Amygdala (tissue), 56 donors: ENCODE data around the gene AK8.
"Not testable (repeated sequence)": the region's sequence is repeated elsewhere in the genome, so short reads cannot be mapped to it uniquely, and the experiment has no call there.

Source experiments
- DNase-seq, 56 donors: peaks; one replicate each; lab custom pipeline; 2025; lab: John Stamatoyannopoulos, UW

The AK8 gene

GRCh38 chr9:132780230-132781007 lies 97.7 kb downstream of the AK8 start:
- no peak for DNase-seq

- no peak for DNase-seq
Measured at GRCh38 chr9:132776891-132777290, 101.2 kb downstream of the AK8 start.

GRCh38 chr9:132776268-132776667 lies 101.8 kb downstream of the AK8 start:
- no peak for DNase-seq

GRCh38 chr9:132775720-132776119 lies 102.4 kb downstream of the AK8 start:
- no peak for DNase-seq

- no peak for DNase-seq
Measured at GRCh38 chr9:132774886-132775285, 103.2 kb downstream of the AK8 start.

GRCh38 chr9:132773764-132774339 lies 104.2 kb downstream of the AK8 start:
- DNase-seq = no peak

GRCh38 chr9:132773093-132773492 lies 105.0 kb downstream of the AK8 start:
- no peak for DNase-seq

- DNase-seq = not testable (repeated sequence)
Measured at GRCh38 chr9:132771752-132772151, 106.3 kb downstream of the AK8 start.

GRCh38 chr9:132770770-132771310 lies 107.2 kb downstream of the AK8 start:
- DNase-seq = no peak

- peak in 19 of 56 donors; percentile 5 to 50 (median 30) for DNase-seq
Measured at GRCh38 chr9:132769906-132770769, 107.9 kb downstream of the AK8 start.

GRCh38 chr9:132768932-132769905 lies 108.9 kb downstream of the AK8 start:
- peak in 11 of 56 donors; percentile 7 to 33 (median 15) for DNase-seq

- no peak for DNase-seq
Measured at GRCh38 chr9:132763574-132763973, 114.5 kb downstream of the AK8 start.

GRCh38 chr9:132762896-132763295 lies 115.2 kb downstream of the AK8 start:
- DNase-seq = no peak

- DNase-seq = no peak
Measured at GRCh38 chr9:132761602-132762001, 116.5 kb downstream of the AK8 start.

GRCh38 chr9:132760057-132760456 lies 118.0 kb downstream of the AK8 start:
- DNase-seq = no peak

- no peak for DNase-seq
Measured at GRCh38 chr9:132757016-132757415, 121.1 kb downstream of the AK8 start.

- DNase-seq = no peak
Measured at GRCh38 chr9:132756214-132756845, 121.8 kb downstream of the AK8 start.

- no peak for DNase-seq
Measured at GRCh38 chr9:132755096-132755495, 123.0 kb downstream of the AK8 start.

- no peak for DNase-seq
Measured at GRCh38 chr9:132754236-132754635, 123.8 kb downstream of the AK8 start.

GRCh38 chr9:132753593-132753880 lies 124.5 kb downstream of the AK8 start:
- no peak for DNase-seq
